GM18858 (cell line): ENCODE data around the gene HDC.

ENCODE experiments used
- ATAC-seq: cut with Tn5 transposase; IDR thresholded peaks from one replicate; pipeline ENCODE4 v1.9.1; 2021; ENCODE audit not compliant: unreplicated experiment

Gene HDC

DNA sequence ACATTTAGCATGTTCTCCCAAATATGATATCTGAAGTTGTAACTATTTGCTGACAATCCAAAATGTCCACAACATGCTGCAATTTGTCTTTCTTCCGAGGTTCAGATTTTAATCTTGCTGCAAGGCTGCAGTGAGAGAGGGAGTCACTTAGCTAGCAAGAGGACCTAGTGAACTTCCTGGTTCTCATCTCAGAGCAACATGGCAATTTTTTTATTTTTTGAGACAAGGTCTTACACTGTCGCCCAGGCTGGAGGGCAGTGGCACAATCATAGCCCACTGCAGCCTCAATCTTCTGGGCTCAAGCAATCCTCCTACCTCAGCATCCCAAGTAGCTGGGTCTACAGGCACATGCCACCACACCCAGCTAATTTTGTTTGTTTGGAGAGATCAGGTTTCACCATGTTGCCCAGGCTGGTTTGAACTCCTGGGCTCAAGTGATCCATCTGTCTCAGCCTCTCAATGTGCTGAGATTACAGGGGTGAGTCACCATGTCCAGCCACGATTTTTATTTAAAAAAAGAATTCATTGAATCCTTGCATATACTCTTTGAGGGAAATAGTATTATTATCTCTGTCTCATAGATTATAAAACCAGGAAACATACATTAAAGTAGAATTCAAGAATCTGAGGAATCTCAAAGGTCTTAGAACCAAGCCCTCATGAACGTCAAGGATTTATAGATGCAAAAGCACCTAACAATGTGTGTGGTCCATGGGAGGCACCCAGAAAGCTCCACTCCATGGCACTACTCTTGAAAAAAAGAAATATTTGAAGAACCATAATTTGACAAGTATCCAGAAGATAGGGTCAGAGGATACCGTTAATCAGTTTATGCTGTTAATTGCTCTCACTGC, 9.1 kb downstream of the HDC start:
- ATAC-seq = no peak

- no peak for ATAC-seq
These were observed 13.0 kb downstream of the HDC start for GRCh38 chr15:50252556-50252955.

DNA sequence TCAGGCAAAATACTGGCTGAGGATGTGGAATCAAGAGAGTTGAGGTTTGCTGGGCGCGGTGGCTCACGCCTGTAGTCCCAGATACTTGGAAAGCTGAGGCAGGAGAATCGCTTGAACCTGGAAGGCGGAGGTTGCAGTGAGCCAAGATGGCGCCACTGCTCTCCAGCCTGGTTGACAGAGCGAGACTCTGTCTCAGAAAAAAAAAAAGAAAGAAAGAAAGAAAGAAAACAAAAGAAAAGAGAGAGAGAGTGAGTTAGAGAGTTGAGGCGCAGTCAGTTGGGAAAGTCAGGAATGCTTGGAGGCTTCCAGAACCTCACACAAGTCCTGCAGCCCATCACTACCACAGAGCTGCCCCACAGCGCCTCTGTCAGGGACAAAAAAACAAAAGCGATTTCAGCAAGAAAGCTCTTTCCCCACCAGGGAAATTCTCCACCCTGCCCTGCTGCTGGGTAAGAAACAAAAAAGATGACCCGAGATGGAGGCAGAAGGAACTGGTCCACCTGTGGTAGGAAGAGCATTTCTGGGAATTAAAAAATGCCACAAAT, 13.8 kb downstream of the HDC start:
- no peak for ATAC-seq

GRCh38 chr15:50250760-50251394, 14.6 kb downstream of the HDC start:
- ATAC-seq = no peak

DNA sequence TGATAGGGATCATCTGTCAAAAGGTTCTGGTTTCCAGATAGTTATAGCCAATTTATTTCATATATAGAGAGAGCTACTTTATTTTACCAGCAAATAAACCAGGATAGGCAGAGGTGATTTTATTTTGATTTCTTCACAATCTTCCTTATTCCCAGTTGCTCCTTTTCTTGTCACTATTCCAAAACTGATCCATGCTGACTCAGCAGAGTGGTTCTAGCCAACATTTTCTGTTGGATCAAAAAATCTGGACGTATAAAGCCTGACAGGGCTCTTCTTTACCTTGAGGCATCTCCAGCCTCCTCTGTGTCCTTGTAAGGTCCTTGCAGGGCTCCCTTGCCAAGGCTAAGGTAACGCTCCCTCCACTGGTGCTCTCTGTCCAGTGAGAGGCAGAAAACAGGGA, 15.8 kb downstream of the HDC start:
- no peak for ATAC-seq

DNA sequence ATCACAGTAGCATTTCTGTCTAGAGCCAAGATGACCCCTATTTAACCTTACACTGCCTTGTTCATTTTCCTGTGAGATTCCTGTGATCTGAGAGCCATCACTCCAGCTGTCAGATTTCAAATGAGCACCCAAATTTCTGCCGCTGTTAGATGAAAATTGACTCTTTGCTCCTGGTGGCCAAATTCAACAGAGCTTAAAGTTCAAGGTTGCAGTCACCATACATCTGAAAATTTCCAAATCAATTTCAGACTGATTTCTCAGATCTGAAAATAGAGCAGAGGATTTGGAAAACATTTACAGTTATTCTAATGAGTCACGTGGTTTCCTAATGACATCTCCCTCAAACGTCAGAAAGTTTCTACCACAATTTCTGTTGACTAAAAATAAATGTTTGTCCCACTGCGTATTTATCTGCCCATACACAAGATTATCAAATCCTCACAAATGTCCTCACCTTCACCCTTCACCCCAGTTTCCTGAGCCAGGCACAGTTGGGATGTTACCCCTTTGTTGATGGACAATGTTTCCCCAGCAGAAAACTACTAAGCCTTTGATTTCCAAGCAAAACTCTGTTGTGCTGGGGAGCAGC, 16.4 kb downstream of the HDC start:
- no peak for ATAC-seq

DNA sequence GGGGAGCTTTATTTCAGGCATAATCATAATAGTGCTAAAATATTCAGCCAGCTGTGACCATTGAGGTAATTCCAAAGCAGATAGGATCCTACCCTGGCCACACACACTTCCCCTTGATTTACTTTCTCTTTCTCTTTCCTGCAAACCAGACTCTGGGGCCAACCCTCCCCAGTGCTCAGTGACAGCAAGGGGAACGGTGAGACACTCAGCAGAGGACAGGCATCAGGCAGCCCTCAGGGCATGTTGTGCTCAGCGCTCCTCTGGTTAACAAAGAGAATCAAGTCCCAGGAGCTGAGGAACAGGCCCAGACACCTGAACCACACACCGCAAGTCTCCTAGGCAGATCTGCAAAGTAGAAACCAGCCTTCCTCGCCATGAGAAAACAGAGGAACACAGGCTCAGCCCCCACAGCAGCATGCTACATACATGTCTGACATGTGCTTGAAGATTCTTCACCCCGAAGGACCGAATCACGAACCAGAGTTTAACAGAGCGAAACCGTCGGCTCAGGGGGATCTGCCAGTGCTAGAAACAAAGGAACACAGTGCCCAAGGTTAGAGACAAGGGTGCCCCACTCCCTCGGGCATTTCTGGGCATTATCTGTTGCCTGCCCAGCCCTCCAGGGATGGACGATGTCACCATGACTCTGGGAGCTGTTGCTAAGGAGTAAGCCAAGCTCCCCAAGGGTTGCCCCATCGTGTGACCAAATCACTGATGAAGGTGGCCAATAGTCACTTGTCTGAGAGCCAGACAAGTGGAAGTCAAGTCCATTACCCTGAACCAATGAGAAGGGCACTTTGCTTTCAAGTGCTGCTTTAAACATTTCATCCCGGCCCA, 17.5 kb downstream of the HDC start:
- peak; percentile 94 for ATAC-seq

- no peak for ATAC-seq
These were observed 18.9 kb downstream of the HDC start for GRCh38 chr15:50246631-50247030.

GRCh38 chr15:50244959-50245624, 20.4 kb downstream of the HDC start:
- no peak for ATAC-seq

DNA sequence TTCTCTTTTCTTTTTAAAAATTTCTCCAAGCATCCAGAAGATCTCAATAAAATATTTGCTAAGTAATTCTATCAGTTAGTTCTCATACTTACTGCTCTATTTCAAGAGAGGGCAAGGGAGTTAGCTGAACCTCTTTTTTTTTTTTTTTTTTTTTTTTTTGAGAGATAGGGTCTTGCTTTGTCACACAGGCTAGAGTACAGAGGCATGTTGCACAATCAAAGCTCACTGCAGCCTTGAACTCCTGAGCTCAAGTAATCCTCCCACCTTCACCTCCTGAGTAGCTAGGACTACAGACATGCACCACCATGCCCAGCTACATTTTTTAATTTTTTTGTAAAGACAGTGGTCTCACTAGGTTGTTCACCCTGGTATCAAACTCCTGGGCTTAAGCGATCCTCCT, 21.4 kb downstream of the HDC start:
- ATAC-seq = no peak

DNA sequence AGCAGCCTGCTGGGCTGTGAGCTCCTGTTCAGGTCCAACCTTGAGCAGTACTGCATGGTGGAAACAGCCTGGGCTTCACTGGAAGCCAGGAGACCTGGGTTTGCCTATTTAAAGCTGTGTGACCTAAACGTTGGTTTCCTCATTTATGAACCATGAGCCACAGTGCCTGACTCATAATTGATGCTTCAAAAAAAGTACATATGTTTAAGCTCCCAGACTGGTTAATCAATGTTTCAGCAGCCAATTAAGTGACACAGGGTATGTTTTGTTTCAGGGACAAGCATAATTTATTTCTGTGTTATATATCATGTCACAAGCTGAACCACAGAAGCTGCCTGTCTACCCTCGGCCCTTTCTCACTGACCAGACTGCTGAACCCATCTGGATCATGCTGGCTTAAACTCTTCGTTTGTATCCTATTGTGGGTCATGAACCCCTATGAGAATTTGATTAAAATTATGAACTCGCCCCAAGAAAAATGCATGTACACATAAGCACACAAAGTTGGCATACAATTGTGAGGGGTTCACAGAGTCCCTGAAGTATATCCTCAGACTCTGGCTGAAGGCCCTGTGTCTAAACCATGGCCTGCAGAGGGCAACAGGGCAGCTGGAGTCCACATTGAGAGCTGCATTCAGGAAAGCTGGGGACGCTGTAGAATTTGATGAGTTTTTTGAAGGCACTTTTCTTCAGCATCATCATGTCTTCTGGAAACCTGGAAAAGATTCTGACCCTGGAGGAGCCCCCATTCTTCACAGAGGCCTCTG, 23.7 kb downstream of the HDC start:
- no peak for ATAC-seq

DNA sequence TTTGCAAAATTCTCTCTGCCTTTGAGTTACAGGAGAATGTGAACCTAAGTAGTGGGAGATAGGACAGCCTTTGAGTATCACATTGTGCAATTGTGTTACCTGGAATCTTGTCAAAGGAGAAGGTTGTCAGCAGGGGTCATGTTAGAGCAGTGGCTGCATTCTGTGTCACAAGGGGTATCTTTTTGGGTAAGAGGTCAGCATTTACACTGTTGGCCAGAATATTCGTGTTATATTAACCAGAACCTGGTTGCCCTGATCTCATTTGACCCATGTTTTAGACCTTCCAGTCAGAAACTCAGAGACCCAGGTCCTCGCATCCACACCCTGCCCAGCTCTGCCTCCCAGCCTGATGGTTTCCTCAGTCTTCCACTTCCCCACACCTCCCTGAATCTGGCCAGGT, 27.3 kb downstream of the HDC start:
- ATAC-seq = no peak

- no peak for ATAC-seq
These were observed 29.1 kb downstream of the HDC start for GRCh38 chr15:50236433-50236832.

DNA sequence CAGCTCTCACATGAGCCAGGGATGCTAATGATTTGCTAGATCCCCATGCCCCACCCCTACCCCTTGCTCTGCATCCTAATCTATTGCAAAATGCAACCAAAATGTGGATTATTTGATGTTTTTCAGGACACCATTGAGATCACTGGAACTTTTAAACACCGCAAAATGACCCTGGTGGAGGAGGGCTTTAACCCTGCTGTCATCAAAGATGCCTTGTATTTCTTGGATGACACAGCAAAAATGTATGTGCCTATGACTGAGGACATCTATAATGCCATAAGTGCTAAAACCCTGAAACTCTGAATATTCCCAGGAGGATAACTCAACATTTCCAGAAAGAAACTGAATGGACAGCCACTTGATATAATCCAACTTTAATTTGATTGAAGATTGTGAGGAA, 29.7 kb downstream of the HDC start:
- no peak for ATAC-seq

DNA sequence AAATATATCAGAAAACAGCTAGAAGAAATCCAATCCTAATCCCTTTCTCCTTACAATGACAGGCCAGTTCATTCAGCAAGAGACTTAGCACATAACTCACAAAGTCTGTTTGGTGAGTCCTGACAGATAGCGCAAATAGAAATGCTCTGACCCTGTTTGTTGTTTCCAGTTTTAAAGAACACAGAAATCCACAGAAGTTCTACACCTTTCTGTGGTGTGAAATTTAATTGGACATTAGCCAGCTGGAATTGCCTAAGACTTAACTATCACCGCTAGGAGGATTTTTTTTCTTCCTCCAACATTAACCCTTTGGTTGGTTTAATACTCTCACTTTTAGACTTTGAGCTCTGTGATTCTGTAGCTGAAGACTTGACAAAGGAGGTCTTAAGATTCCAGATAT, 30.8 kb downstream of the HDC start:
- ATAC-seq = no peak

GRCh38 chr15:50233192-50233736, 32.3 kb downstream of the HDC start:
- ATAC-seq = no peak

DNA sequence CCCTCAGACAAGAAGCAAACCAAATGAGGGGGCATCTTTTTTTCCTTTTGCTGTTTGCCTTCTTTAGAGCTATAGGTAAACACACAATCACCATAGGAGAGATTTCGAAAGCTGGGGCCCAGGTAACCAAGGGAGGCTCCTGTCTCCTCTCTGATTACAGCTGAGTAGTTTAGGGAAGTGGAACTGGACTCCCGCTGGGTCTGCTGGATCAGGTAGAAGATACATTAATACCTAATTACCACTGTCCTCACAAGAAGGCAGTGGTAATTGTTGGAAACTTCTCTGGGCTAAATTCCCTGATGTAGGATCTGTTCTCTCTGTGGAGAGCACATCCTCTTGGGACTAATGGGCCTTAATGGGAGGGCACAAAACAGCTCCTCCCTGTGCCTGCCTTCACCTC, 32.7 kb downstream of the HDC start:
- no peak for ATAC-seq

DNA sequence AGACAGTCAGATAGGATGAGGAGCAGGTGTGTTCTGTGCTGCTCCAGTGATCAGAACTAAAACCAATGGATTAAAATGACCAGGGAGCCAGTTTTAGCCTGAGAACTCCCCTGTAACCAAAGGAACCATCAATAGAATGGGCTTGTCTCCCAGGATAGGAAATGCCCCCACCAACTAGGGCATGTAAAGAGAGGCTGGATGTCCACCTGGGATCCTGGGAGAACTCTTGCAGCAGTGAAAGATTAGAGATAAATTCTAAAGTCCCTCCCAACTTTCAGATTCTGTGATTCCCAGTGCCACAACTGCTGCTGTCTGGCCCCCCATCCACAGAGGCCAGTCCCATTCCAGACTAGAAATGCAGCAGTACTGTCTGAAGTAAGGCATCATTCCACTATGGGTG, 33.8 kb downstream of the HDC start:
- ATAC-seq = no peak

GRCh38 chr15:50229336-50229735, 36.2 kb downstream of the HDC start:
- no peak for ATAC-seq

GRCh38 chr15:50228866-50229265, 36.7 kb downstream of the HDC start:
- no peak for ATAC-seq
